BJ (cell line): ENCODE data around the gene TFAP2D. TPM values are rescaled to one million over a fixed set of nuclear protein-coding genes. Genes with fewer than 3 reads are reported as not detected.

ENCODE experiments used
- CTCF ChIA-PET: fragments of 350-600 bp; formaldehyde crosslinking; extraction: SDS; loops from one replicate; lab custom pipeline; 2021; ENCODE audit warnings: antibody characterized with exemption, inconsistent platforms; lab: Yijun Ruan, JAX
- POLR2A ChIA-PET: fragments of 300-600 bp; sonication (Branson Sonifier 250); formaldehyde crosslinking; extraction: SDS; loops from one replicate; lab custom pipeline; 2021; ENCODE audit warnings: antibody characterized with exemption; lab: Charles Lee
- DNase-seq: peaks from one replicate; pipeline ENCODE4 v3.0.0-alpha.2; 2011; ENCODE audit warnings: low read depth
- H3K27me3 ChIP-seq: 2 replicates; pipeline ENCODE4 v1.6.0; 2011; ENCODE audit warnings: low read length; ENCODE audit not compliant: control insufficient read depth, insufficient read depth
- H3K36me3 ChIP-seq: 2 replicates; pipeline ENCODE4 v1.5.1; 2011; ENCODE audit warnings: low read length; ENCODE audit not compliant: control insufficient read depth, insufficient read depth
- H3K4me3 ChIP-seq: 2 replicates; pipeline ENCODE4 v1.5.1; 2011; ENCODE audit warnings: low read depth, mild to moderate bottlenecking, control low read depth, low read length
- polyA plus RNA-seq: library from polyadenylated mRNA; depleted of rRNA; stranded (reverse); fragments of >200 nt; gene quantifications from 2 replicates; pipeline ENCODE4 v1.2.3, GENCODE V29; 2011
- TF ChIP-seq, protein P1 (sequence below): IDR thresholded peaks from 2 replicates; pipeline ENCODE4 v1.5.1; 2011; ENCODE audit warnings: low read depth, mild to moderate bottlenecking, control low read depth, inconsistent platforms, low read length, moderate library complexity; ENCODE audit not compliant: insufficient read depth

TFAP2D gene
- polyA plus RNA-seq, 1 experiment, result not detected

DNA sequence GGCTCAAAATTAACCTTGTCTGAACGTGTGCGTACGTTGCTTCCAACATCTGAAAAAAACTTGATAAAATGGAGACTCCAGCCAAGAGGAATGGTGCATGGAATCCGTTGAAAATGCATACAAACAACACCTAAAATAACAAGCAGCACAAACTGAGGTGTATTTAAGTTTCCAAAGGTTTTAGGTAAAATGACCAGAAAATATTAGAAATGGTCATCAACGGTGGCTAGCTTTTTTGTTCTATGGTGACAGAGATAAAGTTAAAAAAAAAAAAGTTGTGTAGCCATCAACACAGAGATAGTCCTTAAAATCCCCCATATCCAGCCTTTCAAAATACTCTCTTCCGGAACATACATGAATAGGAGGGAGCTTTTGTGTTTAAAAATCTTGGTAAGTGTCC is 104.7 kb downstream of the TFAP2D start:
- no peaks in the 10 kb centered on the region for H3K36me3 ChIP-seq
- H3K4me3 ChIP-seq, result no peak overlapping the region
- ChIA-PET POLR2A (no interaction called here), CTCF (interaction anchor here (0.8 to 1.6 kb wide), 3 partner anchors 533 to 1204 kb away, joined by 3 read pairs; no protein-coding TSS in a partner anchor)
- TF ChIP-seq, protein P1, sequence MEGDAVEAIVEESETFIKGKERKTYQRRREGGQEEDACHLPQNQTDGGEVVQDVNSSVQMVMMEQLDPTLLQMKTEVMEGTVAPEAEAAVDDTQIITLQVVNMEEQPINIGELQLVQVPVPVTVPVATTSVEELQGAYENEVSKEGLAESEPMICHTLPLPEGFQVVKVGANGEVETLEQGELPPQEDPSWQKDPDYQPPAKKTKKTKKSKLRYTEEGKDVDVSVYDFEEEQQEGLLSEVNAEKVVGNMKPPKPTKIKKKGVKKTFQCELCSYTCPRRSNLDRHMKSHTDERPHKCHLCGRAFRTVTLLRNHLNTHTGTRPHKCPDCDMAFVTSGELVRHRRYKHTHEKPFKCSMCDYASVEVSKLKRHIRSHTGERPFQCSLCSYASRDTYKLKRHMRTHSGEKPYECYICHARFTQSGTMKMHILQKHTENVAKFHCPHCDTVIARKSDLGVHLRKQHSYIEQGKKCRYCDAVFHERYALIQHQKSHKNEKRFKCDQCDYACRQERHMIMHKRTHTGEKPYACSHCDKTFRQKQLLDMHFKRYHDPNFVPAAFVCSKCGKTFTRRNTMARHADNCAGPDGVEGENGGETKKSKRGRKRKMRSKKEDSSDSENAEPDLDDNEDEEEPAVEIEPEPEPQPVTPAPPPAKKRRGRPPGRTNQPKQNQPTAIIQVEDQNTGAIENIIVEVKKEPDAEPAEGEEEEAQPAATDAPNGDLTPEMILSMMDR, result no peak
- no peak for DNase-seq
- H3K27me3 ChIP-seq, result peaks cover 33% of the 10 kb centered on the region

DNA sequence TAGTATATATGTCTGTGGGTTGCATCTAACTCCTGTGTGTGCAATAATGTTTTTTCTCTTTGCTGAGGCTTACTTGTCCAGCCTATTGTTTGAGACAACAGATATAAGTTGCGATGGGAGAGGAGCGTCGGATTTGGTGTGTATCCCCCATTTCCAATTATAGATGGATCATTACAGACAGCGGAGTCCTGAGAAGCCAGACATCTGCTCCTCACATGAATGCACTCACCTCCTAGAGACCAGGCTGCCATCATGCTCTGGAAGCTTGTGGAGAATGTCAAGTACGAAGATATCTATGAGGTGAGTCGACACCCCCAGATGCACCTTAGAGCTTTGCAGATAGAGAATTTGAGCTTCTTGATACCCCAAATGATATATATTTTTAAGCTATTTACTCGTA is 105.3 kb downstream of the TFAP2D start, which contains the start of gene TFAP2B:
Gene TFAP2B, plus strand, starts transcription at position 199 of the 400 bp plus-strand sequence. Its CDS starts 21 bp downstream, at position 220.
- CTCF ChIA-PET, result interaction anchor here (1.6 kb wide), 1 partner anchor 1203 kb away, joined by 3 read pairs; no protein-coding TSS in a partner anchor
- peaks cover 35% of the 10 kb centered on the region for H3K27me3 ChIP-seq

DNA sequence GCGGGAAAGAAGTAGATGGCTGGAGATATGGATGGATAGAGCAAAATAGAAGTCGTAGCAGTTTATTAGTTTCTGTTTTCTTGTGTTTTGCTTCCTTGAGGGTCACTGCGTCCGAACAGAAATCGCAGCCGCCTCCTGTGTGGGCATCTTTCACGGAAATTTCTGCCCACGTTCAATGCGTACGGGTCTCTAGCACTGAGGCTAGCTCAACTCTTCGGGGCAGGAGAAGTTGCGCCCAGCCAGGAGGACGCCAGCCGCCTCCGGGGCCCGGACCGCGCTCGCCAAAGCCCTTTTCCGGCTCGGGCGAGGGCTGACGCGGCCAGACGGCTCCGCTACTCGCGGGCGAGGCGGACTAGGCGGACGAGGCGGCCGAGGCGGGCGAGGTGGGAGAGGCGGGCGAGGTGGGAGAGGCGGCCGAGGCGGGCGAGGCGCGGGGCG is 106.2 kb downstream of the TFAP2D start:
- H3K27me3 ChIP-seq, result peaks cover 40% of the 10 kb centered on the region
- no peak overlapping the region for H3K4me3 ChIP-seq

More for the DNA sequence above, 105.3 kb downstream of the TFAP2D start, which contains the start of gene TFAP2B:
- H3K4me3 ChIP-seq, result no peak within 1 kb of the TSS
- POLR2A ChIA-PET, result no interaction called here
- no peaks in the 10 kb centered on the region for H3K36me3 ChIP-seq
- no peak for DNase-seq
- TF ChIP-seq, protein P1, result no peak

DNA sequence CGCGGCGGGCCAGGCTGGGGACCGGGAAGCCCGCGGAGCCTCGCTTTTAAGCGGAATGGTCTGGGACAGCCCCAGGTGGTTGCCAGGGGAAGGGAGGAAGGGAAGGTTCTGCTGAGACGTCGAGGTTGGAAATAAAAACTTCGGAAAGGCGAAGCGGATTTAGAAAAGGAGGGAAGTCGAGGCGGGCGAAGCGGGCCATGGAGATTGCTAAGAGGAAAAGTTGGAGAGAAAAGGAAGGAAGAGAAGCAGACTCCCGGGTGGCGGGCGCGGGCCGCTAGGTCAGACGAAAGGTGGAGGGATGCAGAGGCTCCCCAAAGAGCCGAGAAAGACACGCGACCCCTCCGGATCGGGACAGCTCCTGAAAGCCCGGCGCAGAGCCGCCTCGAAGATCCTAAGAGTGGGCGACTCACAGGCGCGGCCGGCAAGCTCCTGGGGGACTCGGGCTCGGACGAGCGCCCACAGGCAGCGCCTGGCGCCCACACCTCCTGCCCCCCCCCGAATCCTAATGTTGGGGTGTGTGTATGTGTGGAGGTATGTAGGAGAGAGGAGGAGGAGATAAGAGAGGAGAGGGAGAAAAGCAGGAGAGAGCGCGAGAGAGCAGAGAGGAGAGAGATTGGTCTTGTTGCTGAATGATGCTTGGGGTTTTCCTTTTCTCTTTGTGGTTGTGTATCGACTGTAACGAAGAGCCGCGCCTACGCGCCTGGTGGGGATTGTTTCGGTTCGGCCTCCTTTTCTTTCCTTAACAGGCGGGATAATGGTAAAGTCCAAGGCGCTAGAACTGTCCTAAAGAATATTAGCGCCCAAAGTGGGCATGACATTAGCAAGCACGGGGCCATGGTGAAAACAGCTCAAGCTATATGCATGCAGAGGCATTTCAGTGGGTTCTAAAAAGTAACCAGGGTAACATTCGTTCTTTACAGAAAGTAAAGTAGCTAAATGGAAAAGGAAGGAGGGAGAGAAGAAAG is 106.9 kb downstream of the TFAP2D start:
- TF ChIP-seq, protein P1, result no peak
- no peak for DNase-seq
- ChIA-PET CTCF (no interaction called here), POLR2A (no interaction called here)
- Histone ChIP-seq H3K36me3 (no peaks in the 10 kb centered on the region), H3K27me3 (peaks cover 40% of the 10 kb centered on the region), H3K4me3 (no peak overlapping the region)

More for the DNA sequence above, 106.2 kb downstream of the TFAP2D start:
- ChIA-PET POLR2A (no interaction called here), CTCF (interaction anchor here (1.6 kb wide), 1 partner anchor 1202 kb away, joined by 3 read pairs; no protein-coding TSS in a partner anchor)
- no peaks in the 10 kb centered on the region for H3K36me3 ChIP-seq
- no peak for DNase-seq
- TF ChIP-seq, protein P1, result no peak

DNA sequence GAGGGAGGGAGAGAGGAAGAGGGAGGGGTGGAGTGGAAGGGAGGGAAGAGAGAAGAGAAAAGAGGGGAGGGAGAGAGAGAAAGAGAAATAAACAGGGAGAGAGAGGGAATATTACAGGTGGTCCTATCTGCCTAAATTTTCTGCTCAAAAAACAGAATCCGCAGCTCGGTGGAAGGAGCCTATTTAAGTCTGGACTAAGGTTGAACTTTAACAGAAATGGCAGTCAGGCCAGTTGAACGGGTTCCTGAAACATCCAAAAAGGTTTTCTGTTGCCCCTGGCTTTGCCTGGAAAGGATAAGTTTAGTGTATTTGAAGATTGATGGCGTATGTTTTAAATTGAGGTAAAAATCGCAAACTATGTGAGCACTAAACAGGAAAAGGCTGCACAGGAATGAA is 107.5 kb downstream of the TFAP2D start:
- CTCF ChIA-PET, result no interaction called here
- POLR2A ChIA-PET, result no interaction called here
- TF ChIP-seq, protein P1, result no peak
- Histone ChIP-seq H3K27me3 (peaks cover 44% of the 10 kb centered on the region), H3K36me3 (no peaks in the 10 kb centered on the region), H3K4me3 (no peak overlapping the region)
- no peak for DNase-seq
